BE2C (cell line): ENCODE results near the gene SIM1.

Experiments
- DNase-seq: peaks from one replicate; pipeline ENCODE4 v3.0.0-alpha.2; 2020
- H3K27me3 ChIP-seq: fragments of 250-450 bp; sonication (Bioruptor Pico); 2 replicates; pipeline ENCODE4 v1.5.1; 2020; ENCODE audit warnings: mild to moderate bottlenecking
- H3K36me3 ChIP-seq: fragments of 250-450 bp; sonication (Bioruptor Pico); 2 replicates; pipeline ENCODE4 v1.5.1; 2020; ENCODE audit warnings: mild to moderate bottlenecking
- H3K4me1 ChIP-seq: fragments of 250-450 bp; sonication (Bioruptor Pico); 2 replicates; pipeline ENCODE4 v1.5.1; 2020
- H3K4me3 ChIP-seq: 2 replicates; pipeline ENCODE4 v1.5.1; 2011; ENCODE audit warnings: low read depth, low read length
- H3K9me3 ChIP-seq: fragments of 250-450 bp; sonication (Bioruptor Pico); 2 replicates; pipeline ENCODE4 v1.5.1; 2020
- CTCF ChIP-seq: IDR thresholded peaks from 2 replicates; pipeline ENCODE4 v1.5.1; 2012; ENCODE audit warnings: mild to moderate bottlenecking, low read depth, low read length

The SIM1 gene

GRCh38 chr6:100404051-100404450 is 60.7 kb downstream of the SIM1 start:
- Histone ChIP-seq H3K4me1 (no peaks in the 10 kb centered on the region), H3K36me3 (no peaks in the 10 kb centered on the region), H3K4me3 (no peak overlapping the region), H3K9me3 (no peaks in the 10 kb centered on the region), H3K27me3 (no peaks in the 10 kb centered on the region; the same call in 1 of the 2 replicates)
- no peak for DNase-seq
- no peak for TF ChIP-seq CTCF

- no peak for TF ChIP-seq CTCF
- no peaks in the 10 kb centered on the region for H3K4me1 ChIP-seq
- H3K36me3 ChIP-seq, result no peaks in the 10 kb centered on the region
- no peak for DNase-seq
- no peaks in the 10 kb centered on the region for H3K9me3 ChIP-seq
- H3K27me3 ChIP-seq, result peaks cover 5% of the 10 kb centered on the region; the same call in 1 of the 2 replicates
- no peak overlapping the region for H3K4me3 ChIP-seq
Observed at GRCh38 chr6:100393493-100393892, 71.2 kb downstream of the SIM1 start.

- Histone ChIP-seq H3K4me3 (no peak overlapping the region), H3K4me1 (no peaks in the 10 kb centered on the region), H3K27me3 (peaks cover 6% of the 10 kb centered on the region; the same call in 1 of the 2 replicates), H3K36me3 (no peaks in the 10 kb centered on the region), H3K9me3 (no peaks in the 10 kb centered on the region)
- no peak for TF ChIP-seq CTCF
- no peak for DNase-seq
Observed at GRCh38 chr6:100392423-100392822, 72.3 kb downstream of the SIM1 start.

- Histone ChIP-seq H3K4me3 (no peak overlapping the region), H3K4me1 (no peaks in the 10 kb centered on the region), H3K9me3 (no peaks in the 10 kb centered on the region), H3K36me3 (no peaks in the 10 kb centered on the region), H3K27me3 (peaks cover 20% of the 10 kb centered on the region)
- DNase-seq, result no peak
- no peak for TF ChIP-seq CTCF
Observed at GRCh38 chr6:100388868-100389519, 75.7 kb downstream of the SIM1 start.

- Histone ChIP-seq H3K36me3 (no peaks in the 10 kb centered on the region), H3K4me3 (no peak overlapping the region), H3K9me3 (no peaks in the 10 kb centered on the region), H3K4me1 (no peaks in the 10 kb centered on the region), H3K27me3 (peaks cover 19% of the 10 kb centered on the region)
- no peak for DNase-seq
- TF ChIP-seq CTCF, result no peak
Observed at GRCh38 chr6:100382767-100383195, 81.9 kb downstream of the SIM1 start.

- Histone ChIP-seq H3K4me3 (no peak overlapping the region), H3K27me3 (peaks cover 19% of the 10 kb centered on the region), H3K4me1 (no peaks in the 10 kb centered on the region), H3K36me3 (no peaks in the 10 kb centered on the region), H3K9me3 (no peaks in the 10 kb centered on the region)
- DNase-seq, result no peak
- TF ChIP-seq CTCF, result no peak
Observed at GRCh38 chr6:100382031-100382430, 82.7 kb downstream of the SIM1 start.
